ENCODE measurements around the gene ANKRD40.
A peak's percentile ranks its signal among the peaks of the same experiment; 100 is the strongest.
"Not testable (repeated sequence)": the region's sequence is repeated elsewhere in the genome, so short reads cannot be mapped to it uniquely, and the experiment has no call there.

ANKRD40 gene

GRCh38 chr17:50707289-50708049 lies at the start of gene ANKRD40:
ANKRD40 (minus strand) TSS chr17:50707914; CDS start chr17:50707654, 260 bp downstream.
- peak; percentile 82 for DNase-seq (ENCODE audit: low spot score)

GRCh38 chr17:50754521-50754920 lies 46.8 kb upstream of the ANKRD40 start:
- DNase-seq (ENCODE audit: low spot score), result no peak

- DNase-seq (ENCODE audit: low spot score), result no peak
Measured at GRCh38 chr17:50749245-50749644, 41.5 kb upstream of the ANKRD40 start.

- no peak for DNase-seq (ENCODE audit: low spot score)
Measured at GRCh38 chr17:50745631-50746030, 37.9 kb upstream of the ANKRD40 start.

GRCh38 chr17:50739098-50739497 lies 31.4 kb upstream of the ANKRD40 start:
- no peak for DNase-seq (ENCODE audit: low spot score)

- no peak for DNase-seq (ENCODE audit: low spot score)
Measured at GRCh38 chr17:50737118-50737698, 29.5 kb upstream of the ANKRD40 start.

- no peak for DNase-seq (ENCODE audit: low spot score)
Measured at GRCh38 chr17:50735287-50735686, 27.6 kb upstream of the ANKRD40 start.

GRCh38 chr17:50731575-50732460 lies 24.1 kb upstream of the ANKRD40 start:
- DNase-seq (ENCODE audit: low spot score), result no peak

- DNase-seq (ENCODE audit: low spot score), result no peak
Measured at GRCh38 chr17:50728881-50729765, 21.4 kb upstream of the ANKRD40 start.

- DNase-seq (ENCODE audit: low spot score), result no peak
Measured at GRCh38 chr17:50728112-50728429, 20.4 kb upstream of the ANKRD40 start.

GRCh38 chr17:50725769-50726655 lies 18.3 kb upstream of the ANKRD40 start:
- DNase-seq (ENCODE audit: low spot score), result no peak

GRCh38 chr17:50724622-50725021 lies 16.9 kb upstream of the ANKRD40 start:
- not testable (repeated sequence) for DNase-seq (ENCODE audit: low spot score)

GRCh38 chr17:50722746-50723145 lies 15.0 kb upstream of the ANKRD40 start:
- DNase-seq (ENCODE audit: low spot score), result no peak

- DNase-seq (ENCODE audit: low spot score), result peak; percentile 38
Measured at GRCh38 chr17:50721194-50722010, 13.7 kb upstream of the ANKRD40 start.

GRCh38 chr17:50719924-50720794 lies 12.4 kb upstream of the ANKRD40 start:
- DNase-seq (ENCODE audit: low spot score), result no peak

GRCh38 chr17:50719144-50719923 lies 11.6 kb upstream of the ANKRD40 start, which contains the start of gene LUC7L3:
LUC7L3 (plus strand) TSS chr17:50719603; CDS start chr17:50719733, 130 bp downstream.
- DNase-seq (ENCODE audit: low spot score), result peak; percentile 96

- no peak for DNase-seq (ENCODE audit: low spot score)
Measured at GRCh38 chr17:50715471-50715870, 7.8 kb upstream of the ANKRD40 start.

- DNase-seq (ENCODE audit: low spot score), result no peak
Measured at GRCh38 chr17:50712641-50713040, 4.9 kb upstream of the ANKRD40 start.
